ENCODE results near the gene SGO2. TPM values are rescaled to one million over a fixed set of nuclear protein-coding genes. Genes with fewer than 3 reads are reported as not detected.

Gene SGO2
- total and polyA plus RNA-seq, 2 of the 13 experiments (the other 11 are each of a cell fraction or from before 2014, with no cell fraction given) = 5.1 to 16.2 TPM

DNA sequence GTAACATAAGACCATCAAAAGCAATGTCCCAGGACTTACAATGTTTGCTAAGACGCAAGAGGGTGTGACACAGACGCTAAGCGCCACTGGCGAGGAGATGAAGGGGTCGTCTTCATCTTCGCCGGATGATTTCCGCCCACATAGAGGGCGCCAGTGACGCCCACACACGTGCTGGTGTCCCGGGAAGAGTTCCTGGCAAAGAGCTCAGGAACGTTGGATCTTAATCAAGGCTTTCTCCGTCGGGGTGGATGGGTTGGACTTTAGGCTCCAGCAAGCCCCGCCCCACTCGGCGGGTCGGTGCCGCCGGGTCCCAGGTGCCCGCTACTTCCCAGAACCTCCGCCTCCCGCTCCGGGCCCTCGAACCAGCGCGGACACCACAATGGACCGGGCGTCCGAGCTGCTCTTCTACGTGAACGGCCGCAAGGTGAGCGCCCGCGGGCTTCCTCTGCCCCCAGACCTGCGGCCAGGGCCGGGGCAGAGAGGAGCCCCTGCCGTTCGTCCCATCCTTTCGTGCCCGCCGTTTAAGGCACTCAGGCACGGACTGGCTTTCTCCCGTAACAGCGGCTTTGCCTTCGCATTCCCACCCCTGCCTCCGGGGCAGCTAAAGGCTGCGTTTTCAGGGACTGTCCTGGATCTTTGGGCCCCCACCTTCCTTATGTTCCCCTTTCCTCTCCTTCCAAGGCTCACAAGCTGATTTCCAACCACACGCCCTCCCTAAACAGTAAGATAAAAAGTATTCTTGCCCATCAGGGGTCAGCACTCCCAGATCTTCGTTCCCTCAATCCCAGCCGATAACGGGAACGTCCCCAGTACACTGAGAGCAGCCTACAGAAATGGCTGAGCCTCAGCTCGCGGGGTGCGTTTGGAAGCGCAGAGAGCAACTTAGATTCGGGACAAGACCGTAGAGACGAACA, 60.0 kb downstream of the SGO2 start, which contains the start of gene AOX1 (continued):
- TF ChIP-seq, protein P1, sequence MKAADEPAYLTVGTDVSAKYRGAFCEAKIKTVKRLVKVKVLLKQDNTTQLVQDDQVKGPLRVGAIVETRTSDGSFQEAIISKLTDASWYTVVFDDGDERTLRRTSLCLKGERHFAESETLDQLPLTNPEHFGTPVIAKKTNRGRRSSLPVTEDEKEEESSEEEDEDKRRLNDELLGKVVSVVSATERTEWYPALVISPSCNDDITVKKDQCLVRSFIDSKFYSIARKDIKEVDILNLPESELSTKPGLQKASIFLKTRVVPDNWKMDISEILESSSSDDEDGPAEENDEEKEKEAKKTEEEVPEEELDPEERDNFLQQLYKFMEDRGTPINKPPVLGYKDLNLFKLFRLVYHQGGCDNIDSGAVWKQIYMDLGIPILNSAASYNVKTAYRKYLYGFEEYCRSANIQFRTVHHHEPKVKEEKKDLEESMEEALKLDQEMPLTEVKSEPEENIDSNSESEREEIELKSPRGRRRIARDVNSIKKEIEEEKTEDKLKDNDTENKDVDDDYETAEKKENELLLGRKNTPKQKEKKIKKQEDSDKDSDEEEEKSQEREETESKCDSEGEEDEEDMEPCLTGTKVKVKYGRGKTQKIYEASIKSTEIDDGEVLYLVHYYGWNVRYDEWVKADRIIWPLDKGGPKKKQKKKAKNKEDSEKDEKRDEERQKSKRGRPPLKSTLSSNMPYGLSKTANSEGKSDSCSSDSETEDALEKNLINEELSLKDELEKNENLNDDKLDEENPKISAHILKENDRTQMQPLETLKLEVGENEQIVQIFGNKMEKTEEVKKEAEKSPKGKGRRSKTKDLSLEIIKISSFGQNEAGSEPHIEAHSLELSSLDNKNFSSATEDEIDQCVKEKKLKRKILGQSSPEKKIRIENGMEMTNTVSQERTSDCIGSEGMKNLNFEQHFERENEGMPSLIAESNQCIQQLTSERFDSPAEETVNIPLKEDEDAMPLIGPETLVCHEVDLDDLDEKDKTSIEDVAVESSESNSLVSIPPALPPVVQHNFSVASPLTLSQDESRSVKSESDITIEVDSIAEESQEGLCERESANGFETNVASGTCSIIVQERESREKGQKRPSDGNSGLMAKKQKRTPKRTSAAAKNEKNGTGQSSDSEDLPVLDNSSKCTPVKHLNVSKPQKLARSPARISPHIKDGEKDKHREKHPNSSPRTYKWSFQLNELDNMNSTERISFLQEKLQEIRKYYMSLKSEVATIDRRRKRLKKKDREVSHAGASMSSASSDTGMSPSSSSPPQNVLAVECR (CRISPR knock-in tag; IDR thresholded peaks at IDR 0.05; ENCODE audit: borderline replicate concordance) = peak; percentile 61; the same call in 1 of the 2 replicates
- TF ChIP-seq ZNF644 (CRISPR knock-in tag; IDR thresholded peaks at IDR 0.05; ENCODE audit: low read depth) (peak; percentile 74), ELF1 (CRISPR knock-in tag; IDR thresholded peaks at IDR 0.05) (peak; percentile 46), CHD4 (IDR thresholded peaks at IDR 0.05; ENCODE audit: borderline replicate concordance, low read length) (no peak), ZBTB20 (CRISPR knock-in tag; IDR thresholded peaks at IDR 0.05; ENCODE audit: borderline replicate concordance, low read depth) (0 out of 2 replicates have a peak, but pooled peaks have one; percentile 24), ZNF44 (CRISPR knock-in tag; IDR thresholded peaks at IDR 0.05) (no peak), TOE1 (CRISPR knock-in tag; IDR thresholded peaks at IDR 0.05) (peak; percentile 25; the same call in 1 of the 2 replicates), MBNL3 (CRISPR knock-in tag; conservative IDR thresholded peaks at IDR 0.05) (no peak), MAFG (CRISPR knock-in tag; IDR thresholded peaks at IDR 0.05) (no peak), NCOR1 (IDR thresholded peaks at IDR 0.05; ENCODE audit: borderline replicate concordance, low read length) (peak; percentile 39; the same call in 1 of the 2 replicates), CCAR2 (optimal IDR thresholded peaks at IDR 0.05; ENCODE audit: low read depth, low read length) (no peak), ZNF607 (CRISPR knock-in tag; IDR thresholded peaks at IDR 0.05; ENCODE audit: borderline replicate concordance) (peak; percentile 48; the same call in 1 of the 2 replicates), RFX5 (IDR thresholded peaks at IDR 0.05; ENCODE audit: low read depth, low read length) (no peak), ISL2 (CRISPR knock-in tag; IDR thresholded peaks at IDR 0.05) (peak; percentile 77), NR1H2 (CRISPR knock-in tag; IDR thresholded peaks at IDR 0.05; ENCODE audit: borderline replicate concordance, low read depth) (no peak)
- TF ChIP-seq, protein P2, sequence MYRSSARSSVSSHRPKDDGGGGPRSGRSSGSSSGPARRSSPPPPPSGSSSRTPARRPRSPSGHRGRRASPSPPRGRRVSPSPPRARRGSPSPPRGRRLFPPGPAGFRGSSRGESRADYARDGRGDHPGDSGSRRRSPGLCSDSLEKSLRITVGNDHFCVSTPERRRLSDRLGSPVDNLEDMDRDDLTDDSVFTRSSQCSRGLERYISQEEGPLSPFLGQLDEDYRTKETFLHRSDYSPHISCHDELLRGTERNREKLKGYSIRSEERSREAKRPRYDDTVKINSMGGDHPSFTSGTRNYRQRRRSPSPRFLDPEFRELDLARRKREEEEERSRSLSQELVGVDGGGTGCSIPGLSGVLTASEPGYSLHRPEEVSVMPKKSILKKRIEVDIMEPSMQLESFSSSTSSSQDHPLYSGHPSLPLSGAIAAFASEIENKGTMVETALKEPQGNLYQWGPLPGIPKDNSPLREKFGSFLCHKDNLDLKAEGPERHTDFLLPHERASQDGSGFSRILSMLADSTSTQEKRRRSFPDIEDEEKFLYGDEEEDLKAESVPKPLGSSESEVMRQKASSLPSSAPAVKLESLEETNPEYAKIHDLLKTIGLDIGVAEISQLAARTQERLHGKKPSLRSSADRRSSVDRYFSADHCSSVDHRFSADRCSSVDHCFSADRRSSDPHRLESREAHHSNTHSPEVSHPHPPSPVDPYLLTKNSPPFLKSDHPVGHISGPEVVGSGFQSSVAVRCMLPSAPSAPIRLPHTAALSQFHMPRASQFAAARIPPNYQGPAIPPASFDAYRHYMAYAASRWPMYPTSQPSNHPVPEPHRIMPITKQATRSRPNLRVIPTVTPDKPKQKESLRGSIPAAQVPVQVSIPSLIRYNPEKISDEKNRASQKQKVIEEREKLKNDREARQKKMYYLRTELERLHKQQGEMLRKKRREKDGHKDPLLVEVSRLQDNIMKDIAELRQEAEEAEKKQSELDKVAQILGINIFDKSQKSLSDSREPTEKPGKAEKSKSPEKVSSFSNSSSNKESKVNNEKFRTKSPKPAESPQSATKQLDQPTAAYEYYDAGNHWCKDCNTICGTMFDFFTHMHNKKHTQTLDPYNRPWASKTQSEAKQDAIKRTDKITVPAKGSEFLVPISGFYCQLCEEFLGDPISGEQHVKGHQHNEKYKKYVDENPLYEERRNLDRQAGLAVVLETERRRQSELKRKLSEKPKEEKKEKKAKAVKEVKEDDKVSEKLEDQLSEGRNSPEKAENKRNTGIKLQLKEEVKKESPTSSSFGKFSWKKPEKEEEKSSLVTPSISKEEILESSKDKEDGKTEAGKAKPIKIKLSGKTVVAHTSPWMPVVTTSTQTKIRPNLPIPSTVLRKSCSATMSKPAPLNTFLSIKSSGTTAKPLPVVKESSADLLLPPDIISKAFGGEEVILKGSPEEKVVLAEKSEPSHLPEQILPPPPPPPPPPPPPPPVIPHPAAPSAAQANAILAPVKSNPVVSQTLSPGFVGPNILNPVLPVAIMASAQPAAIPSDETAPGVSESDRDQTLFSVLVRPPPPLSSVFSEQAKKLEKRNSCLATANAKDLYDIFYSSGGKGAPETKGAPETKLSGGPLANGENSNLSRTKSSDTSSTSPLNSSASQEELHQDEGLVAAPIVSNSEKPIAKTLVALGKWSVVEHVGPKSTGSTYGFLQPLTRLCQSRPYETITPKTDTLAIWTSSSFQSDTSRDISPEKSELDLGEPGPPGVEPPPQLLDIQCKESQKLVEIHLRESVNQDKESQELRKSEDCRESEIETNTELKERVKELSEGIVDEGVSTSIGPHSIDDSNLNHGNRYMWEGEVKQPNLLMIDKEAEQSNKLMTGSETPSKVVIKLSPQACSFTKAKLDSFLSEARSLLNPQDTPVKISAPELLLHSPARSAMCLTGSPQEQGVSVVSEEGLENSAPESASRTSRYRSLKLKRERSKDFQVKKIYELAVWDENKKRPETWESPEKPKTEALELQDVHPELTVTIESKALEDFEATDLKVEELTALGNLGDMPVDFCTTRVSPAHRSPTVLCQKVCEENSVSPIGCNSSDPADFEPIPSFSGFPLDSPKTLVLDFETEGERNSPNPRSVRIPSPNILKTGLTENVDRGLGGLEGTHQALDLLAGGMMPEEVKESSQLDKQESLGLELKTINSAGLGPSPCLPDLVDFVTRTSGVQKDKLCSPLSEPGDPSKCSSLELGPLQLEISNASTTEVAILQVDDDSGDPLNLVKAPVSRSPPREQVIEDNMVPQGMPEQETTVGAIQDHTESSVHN (CRISPR knock-in tag; IDR thresholded peaks at IDR 0.05) = peak; percentile 74; the same call in 1 of the 2 replicates

Measured in HepG2 (cell line).